ENCODE measurements around the gene AP4B1. TPM values are rescaled to one million over a fixed set of nuclear protein-coding genes. Genes with fewer than 3 reads are reported as not detected.

AP4B1 gene
- total RNA-seq, 1 experiment from 2014 or later, result 11.1 TPM

- CTCF ChIA-PET, result no interaction called here
Observed at GRCh38 chr1:113850127-113850796, 54.3 kb downstream of the AP4B1 start.

More at GRCh38 chr1:113850127-113850796, 54.3 kb downstream of the AP4B1 start:
- no peak overlapping the region for H3K4me3 ChIP-seq (replicated peaks in 1 of 2; ENCODE audit: low read depth in 1 of 2, low read length in 2 of 2)
- H3K9me3 ChIP-seq (ENCODE audit: control insufficient read depth in 1 of 2, insufficient read depth in 1 of 2, low read depth in 1 of 2, low read length in 2 of 2), result peaks cover 8 to 11% of the 10 kb centered on the region in 2 experiments; a peak in 1 of 4 replicates
- intact Hi-C loops (cut with micrococcal nuclease), result no loop called here
- ATAC-seq (no peak), DNase-seq (ENCODE audit: low read depth, low spot score) (no peak)
- H3K36me3 ChIP-seq (ENCODE audit: control insufficient read depth in 1 of 2, insufficient read depth in 2 of 2, low read length in 2 of 2), result no peaks in the 10 kb centered on the region
- no peak overlapping the region for H3K9ac ChIP-seq (ENCODE audit: low read length)
- H3K4me1 ChIP-seq (ENCODE audit: control insufficient read depth in 1 of 2, insufficient read depth in 2 of 2, low read length in 2 of 2), result no peaks in the 10 kb centered on the region
- BruUV-seq (replicated peaks), result no TSS peak
- H3K4me2 ChIP-seq (ENCODE audit: low read length), result no peak overlapping the region
- no peaks in the 10 kb centered on the region for H3K79me2 ChIP-seq (ENCODE audit: insufficient read depth, low read length)
- no peaks in the 10 kb centered on the region for H3K9me2 ChIP-seq (ENCODE audit: insufficient read depth)
- H2AFZ ChIP-seq (ENCODE audit: low read depth, low read length, poor library complexity, severe bottlenecking), result no peak overlapping the region
- H3K27ac ChIP-seq (ENCODE audit: low read depth, low read length), result no peak overlapping the region
- TF ChIP-seq CBX3 (IDR thresholded peaks at IDR 0.05; ENCODE audit: low read depth) (no peak), POLR2AphosphoS5 (IDR thresholded peaks at IDR 0.05; ENCODE audit: low read depth, low read length) (no peak), ZBTB33 (IDR thresholded peaks at IDR 0.05; ENCODE audit: extremely low read depth, insufficient replicate concordance, low read length) (no peak), TCF7L2 (IDR thresholded peaks at IDR 0.05; ENCODE audit: borderline replicate concordance, extremely low read depth, insufficient read depth, insufficient read length) (no peak), POLR2A (IDR thresholded peaks at IDR 0.05; ENCODE audit: borderline replicate concordance, extremely low read depth, insufficient read depth, insufficient read length) (no peak), REST (IDR thresholded peaks at IDR 0.05; ENCODE audit: low read depth) (no peak), MAX (IDR thresholded peaks at IDR 0.05) (no peak), CEBPB (IDR thresholded peaks at IDR 0.05; ENCODE audit: low read depth) (no peak), RAD21 (IDR thresholded peaks at IDR 0.05; ENCODE audit: low read depth) (no peak), SP1 (IDR thresholded peaks at IDR 0.05; ENCODE audit: low read depth) (no peak), CTCF (IDR thresholded peaks at IDR 0.05 in 2 of 3, conservative IDR thresholded peaks at IDR 0.05 in 1 of 3; ENCODE audit: borderline replicate concordance in 1 of 3, insufficient read depth in 1 of 3, low read depth in 2 of 3, low read length in 2 of 3) (no peak), ATF3 (IDR thresholded peaks at IDR 0.05) (no peak), YY1 (IDR thresholded peaks at IDR 0.05; ENCODE audit: extremely low read depth, insufficient replicate concordance, low read depth, low read length) (no peak), EZH2phosphoT487 (IDR thresholded peaks at IDR 0.05; ENCODE audit: borderline replicate concordance) (no peak), ELF1 (IDR thresholded peaks at IDR 0.05; ENCODE audit: borderline replicate concordance, low read depth) (no peak), SIN3A (IDR thresholded peaks at IDR 0.05; ENCODE audit: low read depth) (no peak), ZFX (IDR thresholded peaks at IDR 0.05) (no peak), ZNF274 (IDR thresholded peaks at IDR 0.05; ENCODE audit: low read depth, low read length) (no peak), SRF (IDR thresholded peaks at IDR 0.05; ENCODE audit: low read depth) (no peak), EGR1 (IDR thresholded peaks at IDR 0.05; ENCODE audit: low read depth) (no peak)
- ChIA-PET RAD21 (ENCODE audit: low non-redundant PET in 1 of 2, low total read pairs in 2 of 2, uncharacterized antibody in 2 of 2, unreplicated experiment in 2 of 2) (no interaction called here), POLR2A (no interaction called here)
- no peaks in the 10 kb centered on the region for H3K27me3 ChIP-seq (ENCODE audit: insufficient read depth, low read length)
- H4K20me1 ChIP-seq (ENCODE audit: insufficient read depth), result no peaks in the 10 kb centered on the region
